Esophagus mucosa (tissue), 1 donor: ENCODE measurements around the gene DPF1. TPM values are rescaled to one million over a fixed set of nuclear protein-coding genes. Genes with fewer than 3 reads are reported as not detected.
A peak's percentile ranks its signal among the peaks of the same experiment; 100 is the strongest.
"Not testable (repeated sequence)": the region's sequence is repeated elsewhere in the genome, so short reads cannot be mapped to it uniquely, and the experiment has no call there.

Experiments used
- ATAC-seq: fragments of 200-7000 bp; cut with Tn5 transposase; one replicate; pipeline ENCODE4 v1.9.1; 2020
- total RNA-seq: library from RNA; stranded (reverse); gene quantifications from one replicate; pipeline ENCODE4 v1.2.4, GENCODE V29; 2023
- donor health status: DM: yes; HTN: yes; CAD: no.

Gene DPF1
- total RNA-seq, 1 donor from 2014 or later = 0.16 TPM

DNA sequence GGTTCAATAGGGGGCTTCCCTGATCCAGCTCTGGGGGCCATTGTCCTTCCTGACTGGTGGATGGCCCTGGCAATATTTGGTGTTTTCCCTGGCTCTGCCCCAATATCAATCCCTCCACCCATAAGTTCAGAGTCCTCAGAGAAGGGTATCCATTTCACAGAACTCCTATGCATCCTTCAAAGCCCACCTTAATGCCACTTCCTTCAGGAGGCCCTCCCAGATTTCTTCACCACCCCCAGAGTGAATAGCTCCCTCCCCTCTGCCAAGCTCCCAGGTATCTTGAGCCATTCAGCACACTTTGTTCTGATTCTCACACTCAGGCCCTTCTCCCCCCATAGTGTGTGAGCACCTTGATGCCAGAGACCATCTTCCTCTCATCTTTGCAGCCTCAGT, 26.4 kb upstream of the DPF1 start:
- no peak for ATAC-seq

- no peak for ATAC-seq
These were observed 24.4 kb upstream of the DPF1 start for GRCh38 chr19:38248421-38248820.

DNA sequence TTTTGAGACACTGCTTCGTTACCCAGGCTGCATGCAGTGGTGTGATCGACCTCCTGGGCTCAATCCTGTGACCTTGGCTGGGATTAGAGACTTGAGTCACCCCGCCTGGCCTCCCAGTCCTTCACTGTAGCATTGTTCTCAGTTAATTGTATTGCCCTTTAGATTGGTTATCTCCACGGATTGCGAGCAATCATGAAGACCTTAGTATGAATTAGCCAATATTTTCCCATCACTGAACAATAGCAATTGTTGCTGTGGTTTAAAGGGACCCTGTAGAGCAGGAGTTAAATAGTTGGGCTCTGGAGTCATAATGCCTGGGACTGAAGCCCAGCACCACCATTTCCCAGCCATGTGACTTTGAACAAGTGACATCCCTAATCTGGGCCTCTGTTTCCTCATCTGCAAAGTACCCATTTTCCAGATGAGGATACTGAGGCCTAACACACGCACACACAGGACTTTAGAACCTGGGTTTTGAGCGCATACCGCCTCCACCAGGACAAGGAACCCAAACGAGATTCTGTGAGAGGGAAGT, 23.8 kb upstream of the DPF1 start:
- ATAC-seq = no peak

- ATAC-seq = no peak
These were observed 23.1 kb upstream of the DPF1 start for GRCh38 chr19:38247126-38247525.

GRCh38 chr19:38245826-38246498, 21.9 kb upstream of the DPF1 start:
- no peak for ATAC-seq

DNA sequence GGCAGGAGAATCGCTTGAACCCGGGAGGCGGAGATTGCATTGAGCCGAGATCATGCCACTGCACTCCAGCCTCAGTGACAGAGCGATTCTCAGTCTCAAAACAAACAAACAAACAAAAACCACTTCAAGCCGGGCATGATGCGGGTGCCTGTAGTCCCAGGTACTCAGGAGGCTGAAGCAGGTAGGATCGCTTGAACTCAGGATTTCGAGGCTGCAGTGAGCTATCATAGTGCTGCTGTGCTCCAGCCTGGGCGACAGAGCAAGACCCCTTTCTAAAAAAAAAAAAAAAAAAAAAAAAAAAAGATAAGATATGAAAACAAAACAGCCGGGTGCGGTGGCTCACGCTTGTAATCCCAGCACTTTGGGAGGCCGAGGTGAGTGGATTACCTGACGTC, 19.3 kb upstream of the DPF1 start:
- ATAC-seq = no peak

DNA sequence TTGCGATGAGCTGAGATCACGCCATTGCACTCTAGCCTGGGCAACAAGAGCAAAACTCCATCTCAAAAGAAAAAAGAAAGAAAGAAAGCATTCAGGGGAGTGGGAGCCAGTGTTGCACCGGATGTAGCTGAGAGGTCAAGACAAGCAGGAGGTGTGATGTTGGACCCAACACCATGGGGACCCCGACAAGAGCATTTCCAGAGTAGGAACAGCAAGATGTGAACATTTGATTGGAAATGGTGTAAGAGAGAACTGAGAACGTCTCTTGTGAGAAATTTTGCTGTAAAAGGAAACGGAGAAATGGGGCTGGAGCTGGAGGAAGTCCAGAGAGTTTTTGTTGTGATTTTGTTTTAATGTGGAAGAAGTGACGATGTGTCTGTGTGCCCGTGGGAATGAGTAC, 15.8 kb upstream of the DPF1 start:
- ATAC-seq = no peak

DNA sequence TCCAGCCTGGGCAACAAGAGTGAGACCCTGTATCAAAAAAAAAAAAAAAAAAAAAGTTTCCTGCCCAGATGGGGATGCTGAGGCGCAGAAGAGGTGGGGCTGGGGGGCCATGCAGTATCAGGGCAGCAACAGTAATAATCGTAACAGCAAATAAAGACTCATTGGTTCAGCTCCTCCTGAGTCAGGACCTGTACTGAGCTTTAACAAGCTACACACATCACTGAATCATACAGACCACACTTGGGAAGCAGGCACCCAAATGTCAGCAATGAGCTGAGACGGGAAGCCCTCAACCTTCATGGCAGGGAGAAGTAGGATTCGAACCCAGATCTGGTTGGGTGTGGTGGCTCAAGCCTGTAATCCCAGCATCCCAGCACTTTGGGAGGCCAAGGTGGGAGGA, 10.6 kb upstream of the DPF1 start:
- no peak for ATAC-seq

GRCh38 chr19:38233740-38234251, 9.8 kb upstream of the DPF1 start:
- ATAC-seq = peak; percentile 73

- ATAC-seq = no peak
These were observed 7.9 kb upstream of the DPF1 start for GRCh38 chr19:38231918-38232317.

GRCh38 chr19:38230506-38231133, 6.6 kb upstream of the DPF1 start:
- ATAC-seq = not testable (repeated sequence)

GRCh38 chr19:38229585-38230073, 5.6 kb upstream of the DPF1 start:
- peak; percentile 67 for ATAC-seq

GRCh38 chr19:38228491-38229439, 4.7 kb upstream of the DPF1 start:
- no peak for ATAC-seq

- peak; percentile 1 for ATAC-seq
These were observed 4.0 kb upstream of the DPF1 start for GRCh38 chr19:38228005-38228377.

GRCh38 chr19:38227287-38228004, 3.4 kb upstream of the DPF1 start:
- peak; percentile 16 for ATAC-seq

- not testable (repeated sequence) for ATAC-seq
These were observed 819 bp upstream of the DPF1 start for GRCh38 chr19:38224863-38225218.

DNA sequence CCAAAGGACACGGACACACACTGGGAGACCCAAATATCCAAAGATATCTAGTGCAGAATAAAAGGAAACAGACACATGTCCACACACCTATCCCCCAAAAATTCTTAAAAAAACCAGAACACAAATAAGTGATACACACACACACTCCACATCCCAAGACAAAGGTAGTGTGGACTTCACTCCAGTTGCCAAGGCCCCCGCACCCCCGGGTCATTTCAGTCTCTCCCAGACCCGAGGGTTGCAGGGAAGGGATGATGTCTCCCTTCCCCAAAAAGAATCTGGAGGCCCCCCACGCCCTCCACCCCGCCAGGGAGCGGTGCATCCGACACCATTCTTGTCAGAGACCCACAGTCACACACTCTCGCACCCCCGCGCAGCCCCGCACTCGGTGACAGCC, 407 bp downstream of the DPF1 start:
- no peak for ATAC-seq

- ATAC-seq = no peak
These were observed 901 bp downstream of the DPF1 start for GRCh38 chr19:38223119-38223523.

GRCh38 chr19:38221919-38222830, 1.8 kb downstream of the DPF1 start:
- ATAC-seq = no peak

DNA sequence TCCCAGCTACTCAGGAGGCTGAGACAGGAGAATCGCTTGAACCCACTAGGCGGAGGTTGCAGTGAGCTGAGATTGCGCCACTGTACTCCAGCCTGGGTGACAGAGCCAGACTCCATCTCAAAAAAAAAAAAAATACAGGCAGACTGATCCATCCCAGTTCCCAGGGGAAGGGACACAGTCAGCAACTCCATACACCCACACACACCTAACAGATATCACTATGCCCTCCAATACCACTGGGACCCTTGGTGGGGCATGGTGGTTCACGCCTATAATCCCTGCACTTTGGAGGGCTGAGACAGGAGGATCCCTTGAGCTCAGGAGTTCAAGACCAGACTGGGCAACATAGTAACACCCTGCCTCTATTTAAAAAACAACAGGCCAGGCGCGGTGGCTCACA, 2.6 kb downstream of the DPF1 start:
- no peak for ATAC-seq

- ATAC-seq = no peak
These were observed 4.8 kb downstream of the DPF1 start for GRCh38 chr19:38219221-38219620.
